AG04450 (cell line): ENCODE measurements around the gene SYT8. TPM values are rescaled to one million over a fixed set of nuclear protein-coding genes. Genes with fewer than 3 reads are reported as not detected.

Experiments used
- CTCF ChIA-PET: fragments of 300-600, 350-600 bp; formaldehyde crosslinking; extraction: SDS; loops from one replicate; lab custom pipeline; 2022; ENCODE audit warnings: antibody characterized with exemption, inconsistent platforms; lab: Charles Lee
- POLR2A ChIA-PET: fragments of 350-600 bp; formaldehyde crosslinking; extraction: SDS; loops from one replicate; lab custom pipeline; 2021; ENCODE audit warnings: antibody characterized with exemption, inconsistent platforms; lab: Yijun Ruan, JAX
- DNase-seq: peaks from one replicate; pipeline ENCODE4 v3.0.0-alpha.2; 2011; ENCODE audit warnings: low read depth, low spot score
- H3K27ac ChIP-seq: one replicate; pipeline ENCODE4 v1.5.1; 2012; ENCODE audit warnings: low read depth, low read length, control low read depth
- H3K27me3 ChIP-seq: one replicate; pipeline ENCODE4 v1.6.0; 2012; ENCODE audit warnings: low read length; ENCODE audit not compliant: control insufficient read depth, insufficient read depth
- H3K4me3 ChIP-seq: 2 replicates; pipeline ENCODE4 v1.5.1; 2011; ENCODE audit warnings: mild to moderate bottlenecking, low read depth, low read length, control low read depth
- H3K9me3 ChIP-seq: 2 replicates; pipeline ENCODE4 v1.5.1; 2012; ENCODE audit warnings: low read length; ENCODE audit not compliant: control insufficient read depth, insufficient read depth
- polyA plus RNA-seq: library from polyadenylated mRNA; depleted of rRNA; stranded (reverse); fragments of >200 nt; gene quantifications from 2 replicates; pipeline ENCODE4 v1.2.3, GENCODE V29; 2011
- TF ChIP-seq, protein P1 (sequence below): IDR thresholded peaks from 2 replicates; pipeline ENCODE4 v1.5.1; 2011; ENCODE audit warnings: low read depth, low read length, control low read depth, inconsistent platforms

The SYT8 gene
- polyA plus RNA-seq, 1 experiment, result not detected

DNA sequence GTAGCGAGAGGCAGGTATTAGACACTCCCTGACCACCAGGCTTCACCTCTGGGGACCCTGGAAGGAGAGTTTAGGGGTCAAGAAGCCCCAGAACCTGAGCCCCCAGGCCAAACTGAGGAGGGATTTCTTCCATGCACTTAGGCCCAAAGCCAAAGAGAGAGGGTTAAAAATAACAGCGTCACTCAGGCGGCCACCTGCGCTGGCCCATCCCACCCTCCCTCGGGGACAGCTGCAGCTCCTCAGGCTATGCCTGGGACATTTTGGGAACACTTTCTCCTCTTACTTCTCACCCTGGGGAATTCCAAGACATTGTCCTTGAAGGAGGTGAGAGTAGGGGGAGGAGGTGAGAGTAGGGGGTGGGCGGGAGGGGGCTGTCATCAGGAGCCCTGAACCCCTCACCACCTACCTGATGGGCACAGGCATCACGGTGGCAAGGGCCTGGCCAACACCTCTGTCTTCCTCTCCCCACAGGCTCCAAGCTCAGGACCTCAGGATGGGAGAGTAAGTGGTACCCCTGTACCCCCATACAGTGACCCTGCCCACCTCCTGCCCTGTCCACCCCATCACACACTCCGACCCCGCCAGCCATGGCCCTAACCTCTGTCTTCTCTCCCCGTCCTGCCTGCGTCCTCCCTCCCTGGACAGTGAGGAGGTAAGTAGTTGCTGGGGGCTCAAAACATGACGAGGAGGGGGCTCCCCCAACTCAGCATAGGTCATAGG, 4.6 kb downstream of the SYT8 start:
- H3K9me3 ChIP-seq, result no peaks in the 10 kb centered on the region; the same call in 1 of the 2 replicates
- H3K4me3 ChIP-seq, result no peak overlapping the region
- DNase-seq, result no peak
- no peak overlapping the region for H3K27ac ChIP-seq
- TF ChIP-seq, protein P1, sequence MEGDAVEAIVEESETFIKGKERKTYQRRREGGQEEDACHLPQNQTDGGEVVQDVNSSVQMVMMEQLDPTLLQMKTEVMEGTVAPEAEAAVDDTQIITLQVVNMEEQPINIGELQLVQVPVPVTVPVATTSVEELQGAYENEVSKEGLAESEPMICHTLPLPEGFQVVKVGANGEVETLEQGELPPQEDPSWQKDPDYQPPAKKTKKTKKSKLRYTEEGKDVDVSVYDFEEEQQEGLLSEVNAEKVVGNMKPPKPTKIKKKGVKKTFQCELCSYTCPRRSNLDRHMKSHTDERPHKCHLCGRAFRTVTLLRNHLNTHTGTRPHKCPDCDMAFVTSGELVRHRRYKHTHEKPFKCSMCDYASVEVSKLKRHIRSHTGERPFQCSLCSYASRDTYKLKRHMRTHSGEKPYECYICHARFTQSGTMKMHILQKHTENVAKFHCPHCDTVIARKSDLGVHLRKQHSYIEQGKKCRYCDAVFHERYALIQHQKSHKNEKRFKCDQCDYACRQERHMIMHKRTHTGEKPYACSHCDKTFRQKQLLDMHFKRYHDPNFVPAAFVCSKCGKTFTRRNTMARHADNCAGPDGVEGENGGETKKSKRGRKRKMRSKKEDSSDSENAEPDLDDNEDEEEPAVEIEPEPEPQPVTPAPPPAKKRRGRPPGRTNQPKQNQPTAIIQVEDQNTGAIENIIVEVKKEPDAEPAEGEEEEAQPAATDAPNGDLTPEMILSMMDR, result no peak
- POLR2A ChIA-PET, result no interaction called here
- CTCF ChIA-PET, result interaction anchor here (1.5 to 1.8 kb wide), 2 partner anchors 146 to 312 kb away, joined by 7 to 9 read pairs; no protein-coding TSS in a partner anchor
- peaks cover 12% of the 10 kb centered on the region for H3K27me3 ChIP-seq

DNA sequence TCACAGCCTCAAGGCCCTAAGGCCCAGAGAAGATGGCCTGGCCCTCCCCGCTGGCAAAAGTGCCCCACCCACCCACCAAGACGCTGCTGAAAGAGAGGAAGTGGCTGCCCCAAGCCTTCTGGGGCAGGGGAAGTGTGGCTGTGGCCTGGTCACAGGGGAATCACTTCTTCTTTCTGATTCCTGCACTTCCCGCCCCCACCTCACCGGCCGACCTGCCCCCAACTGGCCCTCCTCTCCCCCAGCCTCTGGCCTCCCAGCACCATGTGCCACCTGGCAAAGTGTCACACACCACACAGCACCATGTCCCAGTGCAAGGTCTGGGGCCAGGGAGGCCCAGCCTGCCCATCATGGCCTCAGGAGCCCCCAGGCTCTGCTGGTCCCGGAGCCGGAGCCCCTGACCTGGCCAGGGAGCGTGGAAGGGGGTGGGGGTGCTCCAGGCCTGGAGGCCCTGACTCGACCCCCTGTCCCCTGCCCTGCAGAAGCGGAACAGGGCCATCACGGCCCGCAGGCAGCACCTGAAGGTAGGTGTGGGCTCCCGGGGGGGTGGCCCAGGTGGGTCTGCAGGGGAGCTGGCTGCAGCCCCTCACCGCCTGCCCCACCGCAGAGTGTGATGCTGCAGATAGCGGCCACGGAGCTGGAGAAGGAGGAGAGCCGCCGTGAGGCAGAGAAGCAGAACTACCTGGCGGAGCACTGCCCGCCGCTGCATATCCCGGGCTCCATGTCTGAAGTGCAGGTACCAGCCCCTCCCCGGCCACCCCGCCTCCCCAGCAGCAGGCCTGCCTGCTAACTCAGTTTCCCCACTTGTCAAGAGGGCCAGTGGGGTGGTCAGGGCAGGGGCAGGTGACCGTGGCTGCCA, 5.4 kb downstream of the SYT8 start:
- H3K27me3 ChIP-seq, result peaks cover 12% of the 10 kb centered on the region
- ChIA-PET POLR2A (no interaction called here), CTCF (interaction anchor here (1.1 to 1.8 kb wide), 2 partner anchors 146 kb away, joined by 5 to 7 read pairs; no protein-coding TSS in a partner anchor)
- no peaks in the 10 kb centered on the region; the same call in 1 of the 2 replicates for H3K9me3 ChIP-seq
- H3K4me3 ChIP-seq, result no peak overlapping the region
- no peak overlapping the region for H3K27ac ChIP-seq
- no peak for DNase-seq
- TF ChIP-seq, protein P1, result no peak

- Histone ChIP-seq H3K4me3 (no peak overlapping the region), H3K9me3 (no peaks in the 10 kb centered on the region; the same call in 1 of the 2 replicates), H3K27me3 (peaks cover 12% of the 10 kb centered on the region), H3K27ac (no peak overlapping the region)
- TF ChIP-seq, protein P1, result no peak
- ChIA-PET POLR2A (no interaction called here), CTCF (interaction anchor here (1.0 to 1.1 kb wide), 2 partner anchors 147 to 188 kb away, joined by 3 to 5 read pairs; no protein-coding TSS in a partner anchor)
- no peak for DNase-seq
These were observed 6.1 kb downstream of the SYT8 start for GRCh38 chr11:1840780-1841480.

- H3K9me3 ChIP-seq, result no peaks in the 10 kb centered on the region; the same call in 1 of the 2 replicates
- H3K4me3 ChIP-seq, result no peak overlapping the region
- H3K27me3 ChIP-seq, result peaks cover 18% of the 10 kb centered on the region
- no peak for DNase-seq
- CTCF ChIA-PET, result interaction anchor here (1.0 to 1.1 kb wide), 2 partner anchors 148 to 189 kb away, joined by 3 to 5 read pairs; no protein-coding TSS in a partner anchor
- TF ChIP-seq, protein P1, result no peak
- H3K27ac ChIP-seq, result no peak overlapping the region
- POLR2A ChIA-PET, result no interaction called here
These were observed 6.8 kb downstream of the SYT8 start for GRCh38 chr11:1841511-1842148.
